IMR-90 (cell line): ENCODE measurements around the gene GNA14.

Source experiments
- BHLHE40 ChIP-seq: fragments of 150-350 bp; IDR thresholded peaks from 2 replicates; pipeline ENCODE4 v1.6.1; 2016; ENCODE audit warnings: mild to moderate bottlenecking, low read depth, low read length
- CTCF ChIP-seq: conservative IDR thresholded peaks from 2 replicates; pipeline ENCODE4 v1.5.1; 2012; ENCODE audit warnings: mild to moderate bottlenecking, low read depth, low read length, improper control_type of control experiment
- MAFK ChIP-seq: IDR thresholded peaks from 2 replicates; pipeline ENCODE4 v1.6.1; 2012; ENCODE audit warnings: low read depth, low read length, improper control_type of control experiment
- POLR2A ChIP-seq: IDR thresholded peaks from 2 replicates; pipeline ENCODE4 v1.6.1; 2012; ENCODE audit warnings: mild to moderate bottlenecking, low read depth, low read length
- RCOR1 ChIP-seq: IDR thresholded peaks from 2 replicates; pipeline ENCODE4 v1.6.1; 2012; ENCODE audit warnings: mild to moderate bottlenecking, low read length, improper control_type of control experiment; ENCODE audit not compliant: insufficient replicate concordance
- SMC3 ChIP-seq: fragments of 150-350 bp; IDR thresholded peaks from 2 replicates; pipeline ENCODE4 v1.6.1; 2016; ENCODE audit warnings: low read depth, mild to moderate bottlenecking, antibody characterized with exemption, low read length, moderate library complexity
- TF ChIP-seq, protein P1 (sequence below): fragments of 150-350 bp; IDR thresholded peaks from 2 replicates; pipeline ENCODE4 v1.6.1; 2017; ENCODE audit warnings: mild to moderate bottlenecking, antibody characterized with exemption, low read length, low read depth

DNA sequence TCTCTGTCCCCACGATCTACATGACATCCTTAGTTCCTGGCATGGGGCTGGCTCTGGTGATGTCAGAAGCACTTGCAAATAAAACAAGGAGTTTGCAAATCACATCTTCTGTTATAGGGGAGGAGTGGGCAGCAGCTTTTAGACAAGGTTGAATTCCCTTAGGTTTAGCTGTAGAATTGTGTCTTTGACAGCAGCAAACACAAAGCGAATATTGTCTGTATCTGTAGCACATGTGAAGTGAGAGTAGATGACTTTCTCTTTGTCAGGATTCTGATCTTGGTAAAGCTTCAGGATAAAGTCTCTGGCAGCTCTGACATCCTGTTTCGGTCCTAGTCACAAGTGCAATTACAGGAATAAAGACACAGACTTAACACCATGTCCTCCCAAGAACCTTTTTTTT is 224.3 kb downstream of the GNA14 start:
- TF ChIP-seq CTCF, result no peak
- TF ChIP-seq POLR2A, result no peak
- TF ChIP-seq SMC3, result no peak
- TF ChIP-seq, protein P1, sequence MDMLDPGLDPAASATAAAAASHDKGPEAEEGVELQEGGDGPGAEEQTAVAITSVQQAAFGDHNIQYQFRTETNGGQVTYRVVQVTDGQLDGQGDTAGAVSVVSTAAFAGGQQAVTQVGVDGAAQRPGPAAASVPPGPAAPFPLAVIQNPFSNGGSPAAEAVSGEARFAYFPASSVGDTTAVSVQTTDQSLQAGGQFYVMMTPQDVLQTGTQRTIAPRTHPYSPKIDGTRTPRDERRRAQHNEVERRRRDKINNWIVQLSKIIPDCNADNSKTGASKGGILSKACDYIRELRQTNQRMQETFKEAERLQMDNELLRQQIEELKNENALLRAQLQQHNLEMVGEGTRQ, result no peak
- no peak for TF ChIP-seq BHLHE40
- TF ChIP-seq MAFK, result no peak
- no peak for TF ChIP-seq RCOR1
